ENCODE data around the gene MLLT10.
"Not testable (repeated sequence)": the region's sequence is repeated elsewhere in the genome, so short reads cannot be mapped to it uniquely, and the experiment has no call there.

DNA sequence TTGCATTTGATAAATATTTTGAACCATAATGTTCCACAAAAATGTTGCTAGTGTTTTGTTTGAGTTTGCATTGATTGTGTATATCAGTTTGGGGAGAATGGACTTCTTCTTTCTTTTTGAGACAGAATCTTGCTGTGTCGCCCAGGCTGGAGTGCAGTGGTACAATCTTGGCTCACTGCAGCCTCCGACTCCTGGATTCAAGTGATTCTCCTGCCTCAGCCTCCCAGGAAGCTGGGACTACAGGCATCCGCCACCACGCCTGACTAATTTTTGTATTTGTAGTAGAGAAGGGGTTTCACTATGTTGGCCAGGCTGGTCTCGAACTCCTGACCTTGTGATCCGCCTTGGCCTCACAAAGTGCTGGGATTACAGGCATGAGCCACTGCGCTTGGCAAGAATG is 25.0 kb downstream of the MLLT10 start:
- TF ChIP-seq, protein P1, sequence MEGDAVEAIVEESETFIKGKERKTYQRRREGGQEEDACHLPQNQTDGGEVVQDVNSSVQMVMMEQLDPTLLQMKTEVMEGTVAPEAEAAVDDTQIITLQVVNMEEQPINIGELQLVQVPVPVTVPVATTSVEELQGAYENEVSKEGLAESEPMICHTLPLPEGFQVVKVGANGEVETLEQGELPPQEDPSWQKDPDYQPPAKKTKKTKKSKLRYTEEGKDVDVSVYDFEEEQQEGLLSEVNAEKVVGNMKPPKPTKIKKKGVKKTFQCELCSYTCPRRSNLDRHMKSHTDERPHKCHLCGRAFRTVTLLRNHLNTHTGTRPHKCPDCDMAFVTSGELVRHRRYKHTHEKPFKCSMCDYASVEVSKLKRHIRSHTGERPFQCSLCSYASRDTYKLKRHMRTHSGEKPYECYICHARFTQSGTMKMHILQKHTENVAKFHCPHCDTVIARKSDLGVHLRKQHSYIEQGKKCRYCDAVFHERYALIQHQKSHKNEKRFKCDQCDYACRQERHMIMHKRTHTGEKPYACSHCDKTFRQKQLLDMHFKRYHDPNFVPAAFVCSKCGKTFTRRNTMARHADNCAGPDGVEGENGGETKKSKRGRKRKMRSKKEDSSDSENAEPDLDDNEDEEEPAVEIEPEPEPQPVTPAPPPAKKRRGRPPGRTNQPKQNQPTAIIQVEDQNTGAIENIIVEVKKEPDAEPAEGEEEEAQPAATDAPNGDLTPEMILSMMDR (IDR thresholded peaks at IDR 0.05 in 2 of 3, conservative IDR thresholded peaks at IDR 0.05 in 1 of 3; ENCODE audit: borderline replicate concordance in 1 of 3, insufficient read depth in 1 of 3, low read depth in 2 of 3, low read length in 2 of 3): not testable (repeated sequence)
- not testable (repeated sequence) for TF ChIP-seq CBX3 (IDR thresholded peaks at IDR 0.05; ENCODE audit: low read depth); POLR2A (IDR thresholded peaks at IDR 0.05; ENCODE audit: borderline replicate concordance, extremely low read depth, insufficient read depth, insufficient read length); ZBTB33 (IDR thresholded peaks at IDR 0.05; ENCODE audit: extremely low read depth, insufficient replicate concordance, low read length)
